Activated naive CD4-positive, alpha-beta T cell treated with Interleukin-2 at 50 U/mL for 16 hours (primary cell): ENCODE results near the gene PLAGL1.
A peak's percentile ranks its signal among the peaks of the same experiment; 100 is the strongest.

Source experiments
- DNase-seq: peaks from one replicate; pipeline ENCODE4 v3.0.0-alpha.2; 2020

Gene PLAGL1

GRCh38 chr6:143964674-143965081 is 43.4 kb downstream of the PLAGL1 start:
- no peak for DNase-seq

GRCh38 chr6:143963158-143963919 is 44.7 kb downstream of the PLAGL1 start:
- no peak for DNase-seq

- DNase-seq, result no peak
These were observed 45.9 kb downstream of the PLAGL1 start for GRCh38 chr6:143961886-143962878.

GRCh38 chr6:143961066-143961465 is 47.0 kb downstream of the PLAGL1 start:
- DNase-seq, result no peak

- no peak for DNase-seq
These were observed 48.1 kb downstream of the PLAGL1 start for GRCh38 chr6:143959927-143960326.

- DNase-seq, result no peak
These were observed 49.1 kb downstream of the PLAGL1 start for GRCh38 chr6:143958839-143959399.

GRCh38 chr6:143957679-143958274 is 50.3 kb downstream of the PLAGL1 start:
- no peak for DNase-seq

- DNase-seq, result no peak
These were observed 52.1 kb downstream of the PLAGL1 start for GRCh38 chr6:143955971-143956370.

- DNase-seq, result no peak
These were observed 54.1 kb downstream of the PLAGL1 start for GRCh38 chr6:143953922-143954321.

GRCh38 chr6:143952947-143953701 is 54.9 kb downstream of the PLAGL1 start:
- DNase-seq, result no peak

GRCh38 chr6:143952060-143952778 is 55.8 kb downstream of the PLAGL1 start:
- no peak for DNase-seq

GRCh38 chr6:143950875-143951274 is 57.2 kb downstream of the PLAGL1 start:
- DNase-seq, result no peak

- DNase-seq, result no peak
These were observed 58.1 kb downstream of the PLAGL1 start for GRCh38 chr6:143949962-143950361.

GRCh38 chr6:143949535-143949934 is 58.5 kb downstream of the PLAGL1 start:
- no peak for DNase-seq

GRCh38 chr6:143948208-143948607 is 59.9 kb downstream of the PLAGL1 start:
- DNase-seq, result no peak

- peak; percentile 52 for DNase-seq
These were observed 66.0 kb downstream of the PLAGL1 start for GRCh38 chr6:143941852-143942627.

GRCh38 chr6:143940011-143940597 is 68.0 kb downstream of the PLAGL1 start:
- DNase-seq, result peak; percentile 49

- no peak for DNase-seq
These were observed 68.7 kb downstream of the PLAGL1 start for GRCh38 chr6:143939364-143939763.

GRCh38 chr6:143937668-143937970 is 70.4 kb downstream of the PLAGL1 start:
- no peak for DNase-seq
